ENCODE measurements around the gene TMC1. TPM values are rescaled to one million over a fixed set of nuclear protein-coding genes. Genes with fewer than 3 reads are reported as not detected.

TMC1 gene
- total RNA-seq, 1 donor from 2014 or later = not detected

DNA sequence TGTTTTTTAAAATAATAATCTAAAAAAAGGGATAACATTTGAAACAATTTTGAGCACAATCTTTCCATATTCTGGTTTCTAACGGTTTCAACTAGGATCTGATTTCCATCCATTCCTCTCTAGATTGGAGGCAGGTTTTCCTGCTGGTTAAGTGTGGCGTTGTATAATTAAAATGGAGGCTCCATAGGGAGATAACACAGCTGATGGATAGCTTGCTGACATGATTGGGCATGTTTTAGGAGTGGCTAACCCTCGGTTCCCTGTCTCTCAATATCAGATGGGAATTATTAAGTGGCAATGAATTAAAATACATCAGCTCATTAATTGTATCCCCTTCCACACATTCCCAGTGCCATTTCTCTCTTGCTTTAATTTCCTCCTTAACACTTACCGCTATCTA is 222.4 kb downstream of the TMC1 start:
- H3K27ac ChIP-seq = no peak overlapping the region
- no peak overlapping the region for H3K4me3 ChIP-seq
- Mint-ChIP-seq H3K9me3 (no peaks in the 10 kb centered on the region), H3K27me3 (ENCODE audit: insufficient read depth, low read depth) (no peaks in the 10 kb centered on the region), H3K4me1 (no peaks in the 10 kb centered on the region), H3K27ac (no peak overlapping the region), H3K36me3 (peaks cover 5% of the 10 kb centered on the region), H3K4me3 (no peak overlapping the region)
- H3F3A ChIP-seq (ENCODE audit: low read depth) = no peaks in the 10 kb centered on the region
- no peak overlapping the region for H2AFZ ChIP-seq (replicated peaks)
- H3K9ac ChIP-seq = no peak overlapping the region
- no peak overlapping the region for H3K4me2 ChIP-seq
- TF ChIP-seq, protein P1, sequence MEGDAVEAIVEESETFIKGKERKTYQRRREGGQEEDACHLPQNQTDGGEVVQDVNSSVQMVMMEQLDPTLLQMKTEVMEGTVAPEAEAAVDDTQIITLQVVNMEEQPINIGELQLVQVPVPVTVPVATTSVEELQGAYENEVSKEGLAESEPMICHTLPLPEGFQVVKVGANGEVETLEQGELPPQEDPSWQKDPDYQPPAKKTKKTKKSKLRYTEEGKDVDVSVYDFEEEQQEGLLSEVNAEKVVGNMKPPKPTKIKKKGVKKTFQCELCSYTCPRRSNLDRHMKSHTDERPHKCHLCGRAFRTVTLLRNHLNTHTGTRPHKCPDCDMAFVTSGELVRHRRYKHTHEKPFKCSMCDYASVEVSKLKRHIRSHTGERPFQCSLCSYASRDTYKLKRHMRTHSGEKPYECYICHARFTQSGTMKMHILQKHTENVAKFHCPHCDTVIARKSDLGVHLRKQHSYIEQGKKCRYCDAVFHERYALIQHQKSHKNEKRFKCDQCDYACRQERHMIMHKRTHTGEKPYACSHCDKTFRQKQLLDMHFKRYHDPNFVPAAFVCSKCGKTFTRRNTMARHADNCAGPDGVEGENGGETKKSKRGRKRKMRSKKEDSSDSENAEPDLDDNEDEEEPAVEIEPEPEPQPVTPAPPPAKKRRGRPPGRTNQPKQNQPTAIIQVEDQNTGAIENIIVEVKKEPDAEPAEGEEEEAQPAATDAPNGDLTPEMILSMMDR (IDR thresholded peaks at IDR 0.05) = no peak
- no peak for TF ChIP-seq EZH2phosphoT487 (IDR thresholded peaks at IDR 0.05)
- TF ChIP-seq EZH2 (IDR thresholded peaks at IDR 0.05) = no peak
- H3K36me3 ChIP-seq = no peaks in the 10 kb centered on the region
- H4K20me1 ChIP-seq (ENCODE audit: low read depth) = no peaks in the 10 kb centered on the region
- no peaks in the 10 kb centered on the region for H3K4me1 ChIP-seq
- no peak for DNase-seq (ENCODE audit: low spot score)
- H3K79me2 ChIP-seq (ENCODE audit: low read depth) = no peaks in the 10 kb centered on the region
- H3K9me3 ChIP-seq (ENCODE audit: low read depth) = no peaks in the 10 kb centered on the region
- no peaks in the 10 kb centered on the region for H3K27me3 ChIP-seq

- no peaks in the 10 kb centered on the region for H3K36me3 ChIP-seq
- no peak for TF ChIP-seq EZH2 (IDR thresholded peaks at IDR 0.05)
- no peak for TF ChIP-seq EZH2phosphoT487 (IDR thresholded peaks at IDR 0.05)
- TF ChIP-seq, protein P1 (IDR thresholded peaks at IDR 0.05) = no peak
- H2AFZ ChIP-seq (replicated peaks) = no peak overlapping the region
- H3K4me2 ChIP-seq = no peak overlapping the region
- Mint-ChIP-seq H3K4me1 (no peaks in the 10 kb centered on the region), H3K27ac (no peak overlapping the region), H3K36me3 (no peaks in the 10 kb centered on the region), H3K9me3 (no peaks in the 10 kb centered on the region), H3K4me3 (no peak overlapping the region), H3K27me3 (ENCODE audit: insufficient read depth, low read depth) (no peaks in the 10 kb centered on the region)
- H3K9ac ChIP-seq = no peak overlapping the region
- H3K4me3 ChIP-seq = no peak overlapping the region
- no peak overlapping the region for H3K27ac ChIP-seq
- no peaks in the 10 kb centered on the region for H3K9me3 ChIP-seq (ENCODE audit: low read depth)
- no peaks in the 10 kb centered on the region for H3K4me1 ChIP-seq
- no peak for DNase-seq (ENCODE audit: low spot score)
- no peaks in the 10 kb centered on the region for H3K79me2 ChIP-seq (ENCODE audit: low read depth)
- no peaks in the 10 kb centered on the region for H4K20me1 ChIP-seq (ENCODE audit: low read depth)
- no peaks in the 10 kb centered on the region for H3K27me3 ChIP-seq
- no peaks in the 10 kb centered on the region for H3F3A ChIP-seq (ENCODE audit: low read depth)
These were observed 227.9 kb downstream of the TMC1 start for GRCh38 chr9:72749276-72749675.

DNA sequence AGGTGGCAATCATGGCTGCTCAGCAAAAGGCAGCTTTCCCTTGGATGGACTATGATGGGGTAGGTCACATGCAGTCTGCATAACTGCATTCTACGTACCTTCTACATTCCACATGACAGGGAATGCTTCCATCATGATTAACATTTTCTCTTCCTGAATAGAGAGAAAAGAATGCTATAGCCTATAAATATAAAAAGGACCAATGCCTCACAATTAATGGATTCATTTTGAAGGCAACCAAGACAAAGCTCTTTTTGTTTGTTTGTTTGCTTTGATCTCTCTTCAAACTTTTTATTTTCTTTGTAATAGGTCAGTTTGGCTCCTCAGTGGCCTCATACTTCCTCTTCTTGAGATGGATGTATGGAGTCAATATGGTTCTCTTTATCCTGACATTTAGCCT is 230.1 kb downstream of the TMC1 start:
- Histone ChIP-seq H3K9me3 (ENCODE audit: low read depth) (no peaks in the 10 kb centered on the region), H3K36me3 (no peaks in the 10 kb centered on the region), H3K79me2 (ENCODE audit: low read depth) (no peaks in the 10 kb centered on the region), H3K27me3 (no peaks in the 10 kb centered on the region), H3K4me1 (no peaks in the 10 kb centered on the region), H3K9ac (no peak overlapping the region), H3K27ac (no peak overlapping the region), H3F3A (ENCODE audit: low read depth) (no peaks in the 10 kb centered on the region), H3K4me3 (no peak overlapping the region), H2AFZ (replicated peaks) (no peak overlapping the region), H4K20me1 (ENCODE audit: low read depth) (no peaks in the 10 kb centered on the region), H3K4me2 (no peak overlapping the region)
- DNase-seq (ENCODE audit: low spot score) = no peak
- no peaks in the 10 kb centered on the region for H3K4me1 Mint-ChIP-seq
- H3K27me3 Mint-ChIP-seq (ENCODE audit: insufficient read depth, low read depth) = no peaks in the 10 kb centered on the region
- H3K9me3 Mint-ChIP-seq = no peaks in the 10 kb centered on the region
- no peak overlapping the region for H3K4me3 Mint-ChIP-seq
- no peak overlapping the region for H3K27ac Mint-ChIP-seq
- H3K36me3 Mint-ChIP-seq = no peaks in the 10 kb centered on the region
- TF ChIP-seq EZH2phosphoT487 (IDR thresholded peaks at IDR 0.05) (no peak), EZH2 (IDR thresholded peaks at IDR 0.05) (no peak)
- TF ChIP-seq, protein P1 (IDR thresholded peaks at IDR 0.05) = no peak

Measured in neural progenitor cell (in vitro differentiated cells).